Measurements from ENCODE around the gene SLC37A2.

GRCh38 chr11:125086633-125087296 is 23.7 kb downstream of the SLC37A2 start:
- TF ChIP-seq, protein P1, sequence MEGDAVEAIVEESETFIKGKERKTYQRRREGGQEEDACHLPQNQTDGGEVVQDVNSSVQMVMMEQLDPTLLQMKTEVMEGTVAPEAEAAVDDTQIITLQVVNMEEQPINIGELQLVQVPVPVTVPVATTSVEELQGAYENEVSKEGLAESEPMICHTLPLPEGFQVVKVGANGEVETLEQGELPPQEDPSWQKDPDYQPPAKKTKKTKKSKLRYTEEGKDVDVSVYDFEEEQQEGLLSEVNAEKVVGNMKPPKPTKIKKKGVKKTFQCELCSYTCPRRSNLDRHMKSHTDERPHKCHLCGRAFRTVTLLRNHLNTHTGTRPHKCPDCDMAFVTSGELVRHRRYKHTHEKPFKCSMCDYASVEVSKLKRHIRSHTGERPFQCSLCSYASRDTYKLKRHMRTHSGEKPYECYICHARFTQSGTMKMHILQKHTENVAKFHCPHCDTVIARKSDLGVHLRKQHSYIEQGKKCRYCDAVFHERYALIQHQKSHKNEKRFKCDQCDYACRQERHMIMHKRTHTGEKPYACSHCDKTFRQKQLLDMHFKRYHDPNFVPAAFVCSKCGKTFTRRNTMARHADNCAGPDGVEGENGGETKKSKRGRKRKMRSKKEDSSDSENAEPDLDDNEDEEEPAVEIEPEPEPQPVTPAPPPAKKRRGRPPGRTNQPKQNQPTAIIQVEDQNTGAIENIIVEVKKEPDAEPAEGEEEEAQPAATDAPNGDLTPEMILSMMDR (IDR thresholded peaks at IDR 0.05): no peak
- no peak for TF ChIP-seq POLR2AphosphoS5 (IDR thresholded peaks at IDR 0.05; ENCODE audit: low read depth, low read length)
- TF ChIP-seq REST (IDR thresholded peaks at IDR 0.05; ENCODE audit: insufficient read depth in 1 of 2, low read depth in 2 of 2, low read length in 1 of 2): no peak
- no peak for TF ChIP-seq TCF7L2 (IDR thresholded peaks at IDR 0.05; ENCODE audit: low read depth, low read length)
- no peak for TF ChIP-seq SIN3A (IDR thresholded peaks at IDR 0.05; ENCODE audit: borderline replicate concordance, insufficient read depth, low read depth, low read length)

All from Panc1 (cell line).